Caco-2 (cell line): ENCODE measurements around the gene ACIN1. TPM values are rescaled to one million over a fixed set of nuclear protein-coding genes. Genes with fewer than 3 reads are reported as not detected.

Source experiments
- BruUV-seq: library from RNA; stranded (reverse); fragments of 400-500 nt; replicated peaks from 2 replicates; lab custom pipeline; 2021; lab: Mats Ljungman, UMichigan
- CTCF ChIA-PET: fragments of 300-600 bp; sonication (Branson Sonifier 250); formaldehyde crosslinking; loops from one replicate; lab custom pipeline; 2022; ENCODE audit warnings: antibody characterized with exemption; lab: Charles Lee
- POLR2A ChIA-PET: fragments of 300-600 bp; sonication (Branson Sonifier 250); formaldehyde crosslinking; loops from one replicate; lab custom pipeline; 2022; ENCODE audit warnings: antibody characterized with exemption; lab: Charles Lee
- DNase-seq, 2 experiments: peaks; one replicate each; pipeline versions ENCODE4 v3.0.0 to v3.0.0-alpha.2; 2020 to 2022
- H3K27me3 ChIP-seq: replicated peaks from 2 replicates; pipeline ENCODE4 v1.6.0; 2011; ENCODE audit warnings: low read length; ENCODE audit not compliant: control insufficient read depth, insufficient read depth
- H3K36me3 ChIP-seq: 2 replicates; pipeline ENCODE4 v1.5.1; 2011; ENCODE audit warnings: low read length; ENCODE audit not compliant: control insufficient read depth, insufficient read depth
- H3K4me1 ChIP-seq: fragments of 250-450 bp; sonication (Bioruptor Pico); 2 replicates; pipeline ENCODE4 v1.5.1; 2020; ENCODE audit warnings: mild to moderate bottlenecking
- H3K4me3 ChIP-seq: 2 replicates; pipeline ENCODE4 v1.5.1; 2011; ENCODE audit warnings: low read depth, mild to moderate bottlenecking, control low read depth, low read length
- H3K9me3 ChIP-seq: fragments of 250-450 bp; sonication (Bioruptor Pico); 2 replicates; pipeline ENCODE4 v1.5.1; 2020; ENCODE audit warnings: mild to moderate bottlenecking, moderate library complexity
- H3K27ac Mint-ChIP-seq: one replicate; pipeline ENCODE4 v1.8.0; 2022; ENCODE audit warnings: mixed read lengths; ENCODE audit not compliant: unreplicated experiment
- H3K27me3 Mint-ChIP-seq: one replicate; pipeline ENCODE4 v1.8.0; 2022; ENCODE audit warnings: mixed read lengths; ENCODE audit not compliant: insufficient read depth, unreplicated experiment
- H3K36me3 Mint-ChIP-seq: one replicate; pipeline ENCODE4 v1.8.0; 2022; ENCODE audit warnings: mild to moderate bottlenecking, mixed read lengths; ENCODE audit not compliant: insufficient read depth, unreplicated experiment
- H3K4me1 Mint-ChIP-seq: one replicate; pipeline ENCODE4 v1.8.0; 2022; ENCODE audit warnings: low read depth, mixed read lengths; ENCODE audit not compliant: unreplicated experiment
- H3K4me3 Mint-ChIP-seq: one replicate; pipeline ENCODE4 v1.8.0; 2022; ENCODE audit warnings: mild to moderate bottlenecking, moderate library complexity, mixed read lengths; ENCODE audit not compliant: unreplicated experiment
- H3K9me3 Mint-ChIP-seq: one replicate; pipeline ENCODE4 v1.8.0; 2022; ENCODE audit warnings: mixed read lengths; ENCODE audit not compliant: unreplicated experiment
- CTCF ChIP-seq, 2 experiments: fragments of 200-600 bp in 1 of 2; IDR thresholded peaks; 1 replicate in 1 of 2; 2 replicates in 1 of 2; pipeline versions ENCODE4 v1.5.1 to v1.8.0; 2011 to 2022; ENCODE audit warnings: antibody characterized with exemption in 1 of 2, control low read depth in 1 of 2, inconsistent platforms in 1 of 2, low read depth in 1 of 2, low read length in 1 of 2, mild to moderate bottlenecking in 1 of 2, moderate library complexity in 1 of 2; ENCODE audit not compliant: insufficient read depth in 1 of 2, severe bottlenecking in 1 of 2, unreplicated experiment in 1 of 2
- intact Hi-C: fragments of 100-400 bp; cut with micrococcal nuclease; formaldehyde crosslinking; loops from one replicate; pipeline ENCODE4 v1.10.0; 2022; ENCODE audit not compliant: unreplicated experiment
- total RNA-seq: library from RNA; stranded (reverse); gene quantifications from 2 replicates; pipeline ENCODE4 v1.2.3, GENCODE V29; 2022

Gene ACIN1
- total RNA-seq, 1 experiment from 2014 or later, result 193 TPM

GRCh38 chr14:23058654-23059504 is 36.1 kb downstream of the ACIN1 start:
- Histone ChIP-seq H3K4me1 (peaks cover 23% of the 10 kb centered on the region), H3K36me3 (peaks cover 7% of the 10 kb centered on the region), H3K27me3 (no peaks in the 10 kb centered on the region), H3K9me3 (no peaks in the 10 kb centered on the region), H3K4me3 (no peak overlapping the region)
- intact Hi-C loops, result loop anchor here (1.0 to 5.0 kb wide), 3 partner anchors 65 to 502 kb away; no protein-coding TSS in a partner anchor
- TSS peak; percentile 72 for BruUV-seq
- ChIA-PET POLR2A (interaction anchor here (0.6 to 1.3 kb wide), 7 partner anchors 10 to 102 kb away, joined by 3 to 12 read pairs (median 5); partner anchors contain the start of genes AJUBA, C14orf119 and HAUS4), CTCF (interaction anchor here (0.7 to 4.2 kb wide), 19 partner anchors 10 to 228 kb away, joined by 3 to 102 read pairs (median 6); partner anchors contain the start of genes ACIN1, AJUBA, C14orf119 and HAUS4)
- Mint-ChIP-seq H3K27ac (peak overlapping the region; percentile 3), H3K9me3 (no peaks in the 10 kb centered on the region), H3K4me1 (peaks cover 30% of the 10 kb centered on the region), H3K4me3 (no peak overlapping the region), H3K36me3 (peaks cover 69% of the 10 kb centered on the region), H3K27me3 (no peaks in the 10 kb centered on the region)
- no peak for TF ChIP-seq CTCF (IDR thresholded peaks at IDR 0.05; ENCODE audit: insufficient read depth in 1 of 2, low read depth in 1 of 2, low read length in 1 of 2, severe bottlenecking in 1 of 2, unreplicated experiment in 1 of 2)
- no peak for DNase-seq

- Histone ChIP-seq H3K27me3 (no peaks in the 10 kb centered on the region), H3K36me3 (peaks cover 5% of the 10 kb centered on the region), H3K4me3 (peak overlapping the region; percentile 56), H3K9me3 (no peaks in the 10 kb centered on the region), H3K4me1 (peaks cover 18% of the 10 kb centered on the region)
- ChIA-PET POLR2A (interaction anchor here (0.6 to 1.3 kb wide), 10 partner anchors 11 to 101 kb away, joined by 3 to 12 read pairs (median 5); partner anchors contain the start of genes ACIN1, AJUBA, C14orf119 and HAUS4), CTCF (interaction anchor here (0.7 to 4.2 kb wide), 18 partner anchors 10 to 229 kb away, joined by 3 to 102 read pairs (median 6); partner anchors contain the start of genes ACIN1, AJUBA, C14orf119 and HAUS4)
- TSS peak; percentile 19 for BruUV-seq
- DNase-seq, result peak; percentile 91 to 94
- H3K9me3 Mint-ChIP-seq, result no peaks in the 10 kb centered on the region
- peak overlapping the region; percentile 68 for H3K27ac Mint-ChIP-seq
- H3K4me1 Mint-ChIP-seq, result peaks cover 23% of the 10 kb centered on the region
- peaks cover 61% of the 10 kb centered on the region for H3K36me3 Mint-ChIP-seq
- peak; percentile 93 to 96 for TF ChIP-seq CTCF (IDR thresholded peaks at IDR 0.05; ENCODE audit: insufficient read depth in 1 of 2, low read depth in 1 of 2, low read length in 1 of 2, severe bottlenecking in 1 of 2, unreplicated experiment in 1 of 2)
- H3K27me3 Mint-ChIP-seq, result no peaks in the 10 kb centered on the region
- intact Hi-C loops, result loop anchor here (1.0 to 5.0 kb wide), 4 partner anchors 64 to 501 kb away; partner anchors contain the start of gene PRMT5
- H3K4me3 Mint-ChIP-seq, result peak overlapping the region; percentile 85
These were observed 36.9 kb downstream of the ACIN1 start for GRCh38 chr14:23057757-23058653.
